ENCODE results near the gene GLT1D1.

The GLT1D1 gene

GRCh38 chr12:128813883-128814282 lies 39.4 kb upstream of the GLT1D1 start:
- TF ChIP-seq CREB1 (IDR thresholded peaks at IDR 0.05; ENCODE audit: low read depth) (no peak), EGR1 (IDR thresholded peaks at IDR 0.05) (no peak), EP300 (IDR thresholded peaks at IDR 0.05; ENCODE audit: borderline replicate concordance) (no peak), TEAD4 (IDR thresholded peaks at IDR 0.05) (no peak), YY1 (IDR thresholded peaks at IDR 0.05; ENCODE audit: low read depth) (no peak), TAF1 (IDR thresholded peaks at IDR 0.05; ENCODE audit: low read depth) (no peak), FOXM1 (IDR thresholded peaks at IDR 0.05; ENCODE audit: borderline replicate concordance, low read depth) (no peak), NFIC (IDR thresholded peaks at IDR 0.05) (no peak), ZBTB7A (IDR thresholded peaks at IDR 0.05; ENCODE audit: low read depth) (no peak), TCF12 (IDR thresholded peaks at IDR 0.05; ENCODE audit: low read depth) (no peak), CEBPB (IDR thresholded peaks at IDR 0.05) (no peak), RAD21 (IDR thresholded peaks at IDR 0.05; ENCODE audit: low read depth) (no peak)
- TF ChIP-seq, protein P1, sequence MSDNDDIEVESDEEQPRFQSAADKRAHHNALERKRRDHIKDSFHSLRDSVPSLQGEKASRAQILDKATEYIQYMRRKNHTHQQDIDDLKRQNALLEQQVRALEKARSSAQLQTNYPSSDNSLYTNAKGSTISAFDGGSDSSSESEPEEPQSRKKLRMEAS (IDR thresholded peaks at IDR 0.05), result no peak
- TF ChIP-seq, protein P2, sequence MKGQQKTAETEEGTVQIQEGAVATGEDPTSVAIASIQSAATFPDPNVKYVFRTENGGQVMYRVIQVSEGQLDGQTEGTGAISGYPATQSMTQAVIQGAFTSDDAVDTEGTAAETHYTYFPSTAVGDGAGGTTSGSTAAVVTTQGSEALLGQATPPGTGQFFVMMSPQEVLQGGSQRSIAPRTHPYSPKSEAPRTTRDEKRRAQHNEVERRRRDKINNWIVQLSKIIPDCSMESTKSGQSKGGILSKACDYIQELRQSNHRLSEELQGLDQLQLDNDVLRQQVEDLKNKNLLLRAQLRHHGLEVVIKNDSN (IDR thresholded peaks at IDR 0.05), result no peak
- TF ChIP-seq, protein P3, sequence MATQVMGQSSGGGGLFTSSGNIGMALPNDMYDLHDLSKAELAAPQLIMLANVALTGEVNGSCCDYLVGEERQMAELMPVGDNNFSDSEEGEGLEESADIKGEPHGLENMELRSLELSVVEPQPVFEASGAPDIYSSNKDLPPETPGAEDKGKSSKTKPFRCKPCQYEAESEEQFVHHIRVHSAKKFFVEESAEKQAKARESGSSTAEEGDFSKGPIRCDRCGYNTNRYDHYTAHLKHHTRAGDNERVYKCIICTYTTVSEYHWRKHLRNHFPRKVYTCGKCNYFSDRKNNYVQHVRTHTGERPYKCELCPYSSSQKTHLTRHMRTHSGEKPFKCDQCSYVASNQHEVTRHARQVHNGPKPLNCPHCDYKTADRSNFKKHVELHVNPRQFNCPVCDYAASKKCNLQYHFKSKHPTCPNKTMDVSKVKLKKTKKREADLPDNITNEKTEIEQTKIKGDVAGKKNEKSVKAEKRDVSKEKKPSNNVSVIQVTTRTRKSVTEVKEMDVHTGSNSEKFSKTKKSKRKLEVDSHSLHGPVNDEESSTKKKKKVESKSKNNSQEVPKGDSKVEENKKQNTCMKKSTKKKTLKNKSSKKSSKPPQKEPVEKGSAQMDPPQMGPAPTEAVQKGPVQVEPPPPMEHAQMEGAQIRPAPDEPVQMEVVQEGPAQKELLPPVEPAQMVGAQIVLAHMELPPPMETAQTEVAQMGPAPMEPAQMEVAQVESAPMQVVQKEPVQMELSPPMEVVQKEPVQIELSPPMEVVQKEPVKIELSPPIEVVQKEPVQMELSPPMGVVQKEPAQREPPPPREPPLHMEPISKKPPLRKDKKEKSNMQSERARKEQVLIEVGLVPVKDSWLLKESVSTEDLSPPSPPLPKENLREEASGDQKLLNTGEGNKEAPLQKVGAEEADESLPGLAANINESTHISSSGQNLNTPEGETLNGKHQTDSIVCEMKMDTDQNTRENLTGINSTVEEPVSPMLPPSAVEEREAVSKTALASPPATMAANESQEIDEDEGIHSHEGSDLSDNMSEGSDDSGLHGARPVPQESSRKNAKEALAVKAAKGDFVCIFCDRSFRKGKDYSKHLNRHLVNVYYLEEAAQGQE (IDR thresholded peaks at IDR 0.05; ENCODE audit: low read depth), result no peak

- no peak for TF ChIP-seq TEAD4 (IDR thresholded peaks at IDR 0.05)
- no peak for TF ChIP-seq TAF1 (IDR thresholded peaks at IDR 0.05; ENCODE audit: low read depth)
- TF ChIP-seq, protein P2 (IDR thresholded peaks at IDR 0.05), result no peak
- no peak for TF ChIP-seq CEBPB (IDR thresholded peaks at IDR 0.05)
- no peak for TF ChIP-seq ZBTB7A (IDR thresholded peaks at IDR 0.05; ENCODE audit: low read depth)
- TF ChIP-seq, protein P1 (IDR thresholded peaks at IDR 0.05), result no peak
- TF ChIP-seq, protein P3 (IDR thresholded peaks at IDR 0.05; ENCODE audit: low read depth), result no peak
- TF ChIP-seq CREB1 (IDR thresholded peaks at IDR 0.05; ENCODE audit: low read depth), result no peak
- TF ChIP-seq TCF12 (IDR thresholded peaks at IDR 0.05; ENCODE audit: low read depth), result no peak
- no peak for TF ChIP-seq EP300 (IDR thresholded peaks at IDR 0.05; ENCODE audit: borderline replicate concordance)
These were observed 38.6 kb upstream of the GLT1D1 start for GRCh38 chr12:128814411-128815261.

DNA sequence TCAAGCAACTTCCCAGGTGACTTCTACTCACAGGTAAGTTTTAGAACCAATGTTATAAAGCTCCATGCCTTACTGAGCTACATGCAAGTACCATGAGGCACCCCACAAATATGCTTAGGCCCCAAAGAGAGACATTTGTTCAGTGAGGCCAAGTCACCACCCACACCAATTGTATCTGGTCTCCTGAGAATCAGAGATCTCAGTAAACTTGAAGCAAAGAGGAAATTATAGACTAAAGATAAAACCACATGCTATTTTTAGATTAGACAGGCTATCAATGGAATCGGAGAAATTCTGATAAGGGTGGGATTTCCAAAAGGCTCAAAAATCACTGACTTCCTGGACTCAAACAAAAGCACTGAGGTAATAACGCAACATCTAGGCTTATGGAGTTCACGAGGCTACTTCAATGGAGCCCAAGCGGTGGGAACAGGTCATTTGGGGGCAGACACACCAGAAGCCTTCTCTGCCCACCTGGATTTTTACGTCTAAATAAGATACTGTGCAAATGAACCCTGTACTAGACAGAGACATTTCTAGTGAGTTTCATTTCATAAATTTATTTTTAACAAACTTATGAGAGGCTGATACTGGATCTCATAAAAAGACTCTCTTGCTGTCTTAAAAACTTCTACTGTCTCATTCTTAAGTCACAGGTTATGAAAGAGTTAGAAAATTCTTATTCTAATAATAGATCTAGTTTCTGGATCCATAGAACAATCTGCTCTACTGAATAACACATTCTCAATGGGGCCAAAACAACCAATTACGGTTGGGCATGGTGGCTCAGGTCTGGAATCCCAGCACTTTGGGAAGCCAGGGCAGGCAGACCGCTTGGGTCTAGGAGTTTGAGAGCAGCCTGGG lies 37.3 kb upstream of the GLT1D1 start:
- TF ChIP-seq CREB1 (IDR thresholded peaks at IDR 0.05; ENCODE audit: low read depth), result no peak
- no peak for TF ChIP-seq TEAD4 (IDR thresholded peaks at IDR 0.05)
- TF ChIP-seq, protein P3 (IDR thresholded peaks at IDR 0.05; ENCODE audit: low read depth), result no peak
- no peak for TF ChIP-seq FOXM1 (IDR thresholded peaks at IDR 0.05; ENCODE audit: borderline replicate concordance, low read depth)
- TF ChIP-seq EGR1 (IDR thresholded peaks at IDR 0.05), result no peak
- no peak for TF ChIP-seq NFIC (IDR thresholded peaks at IDR 0.05)
- TF ChIP-seq YY1 (IDR thresholded peaks at IDR 0.05; ENCODE audit: low read depth), result no peak
- TF ChIP-seq, protein P2 (IDR thresholded peaks at IDR 0.05), result no peak
- no peak for TF ChIP-seq EP300 (IDR thresholded peaks at IDR 0.05; ENCODE audit: borderline replicate concordance)
- no peak for TF ChIP-seq TAF1 (IDR thresholded peaks at IDR 0.05; ENCODE audit: low read depth)
